Activated naive CD8-positive, alpha-beta T cell treated with anti-CD3 and anti-CD28 coated beads, Interleukin-2, amount 50 U/mL, for 24 hours (primary cell): Measurements from ENCODE around the gene SARS1.

ENCODE experiments used
- ATAC-seq: fragments of 150-1000 bp; cut with Tn5 transposase; one replicate; pipeline ENCODE4 v1.10.0; 2021
- DNase-seq: peaks from one replicate; pipeline ENCODE4 v3.0.0; 2021
- H3K27ac Mint-ChIP-seq: one replicate; pipeline ENCODE4 v1.8.0; 2021; ENCODE audit warnings: mild to moderate bottlenecking, mixed read lengths
- H3K27me3 Mint-ChIP-seq: one replicate; pipeline ENCODE4 v1.8.0; 2021; ENCODE audit warnings: mixed read lengths
- H3K36me3 Mint-ChIP-seq: one replicate; pipeline ENCODE4 v1.8.0; 2021; ENCODE audit warnings: low read depth, mixed read lengths
- H3K4me1 Mint-ChIP-seq: one replicate; pipeline ENCODE4 v1.8.0; 2021; ENCODE audit warnings: mixed read lengths
- H3K4me3 Mint-ChIP-seq: one replicate; pipeline ENCODE4 v1.8.0; 2021; ENCODE audit warnings: mild to moderate bottlenecking, moderate library complexity, mixed read lengths
- H3K9me3 Mint-ChIP-seq: one replicate; pipeline ENCODE4 v1.8.0; 2021; ENCODE audit warnings: mixed read lengths

The SARS1 gene

GRCh38 chr1:109187127-109187526, 26.6 kb upstream of the SARS1 start:
- ATAC-seq (no peak), DNase-seq (no peak)
- Mint-ChIP-seq H3K27ac (no peak overlapping the region), H3K9me3 (no peaks in the 10 kb centered on the region), H3K4me3 (no peak overlapping the region), H3K27me3 (no peaks in the 10 kb centered on the region), H3K4me1 (no peaks in the 10 kb centered on the region), H3K36me3 (no peaks in the 10 kb centered on the region)

- H3K27me3 Mint-ChIP-seq = no peaks in the 10 kb centered on the region
- H3K4me1 Mint-ChIP-seq = no peaks in the 10 kb centered on the region
- DNase-seq = no peak
- H3K9me3 Mint-ChIP-seq = no peaks in the 10 kb centered on the region
- H3K36me3 Mint-ChIP-seq = no peaks in the 10 kb centered on the region
- H3K4me3 Mint-ChIP-seq = no peak overlapping the region
- no peak overlapping the region for H3K27ac Mint-ChIP-seq
- no peak for ATAC-seq
These were observed 25.5 kb upstream of the SARS1 start for GRCh38 chr1:109188200-109188599.

- ATAC-seq (no peak), DNase-seq (no peak)
- H3K27me3 Mint-ChIP-seq = no peaks in the 10 kb centered on the region
- H3K9me3 Mint-ChIP-seq = no peaks in the 10 kb centered on the region
- no peak overlapping the region for H3K4me3 Mint-ChIP-seq
- H3K36me3 Mint-ChIP-seq = no peaks in the 10 kb centered on the region
- no peaks in the 10 kb centered on the region for H3K4me1 Mint-ChIP-seq
- no peak overlapping the region for H3K27ac Mint-ChIP-seq
These were observed 24.9 kb upstream of the SARS1 start for GRCh38 chr1:109188781-109189180.

GRCh38 chr1:109190189-109190588, 23.5 kb upstream of the SARS1 start:
- Mint-ChIP-seq H3K9me3 (no peaks in the 10 kb centered on the region), H3K4me3 (no peak overlapping the region), H3K36me3 (no peaks in the 10 kb centered on the region), H3K27ac (no peak overlapping the region), H3K4me1 (no peaks in the 10 kb centered on the region), H3K27me3 (no peaks in the 10 kb centered on the region)
- ATAC-seq = no peak
- DNase-seq = no peak

- ATAC-seq = no peak
- no peak overlapping the region for H3K27ac Mint-ChIP-seq
These were observed 22.3 kb upstream of the SARS1 start for GRCh38 chr1:109191377-109191776.

GRCh38 chr1:109191891-109192290, 21.8 kb upstream of the SARS1 start:
- no peak for DNase-seq
- H3K9me3 Mint-ChIP-seq = no peaks in the 10 kb centered on the region
- no peak overlapping the region for H3K27ac Mint-ChIP-seq
- H3K27me3 Mint-ChIP-seq = no peaks in the 10 kb centered on the region
- no peak overlapping the region for H3K4me3 Mint-ChIP-seq
- no peaks in the 10 kb centered on the region for H3K36me3 Mint-ChIP-seq
- no peaks in the 10 kb centered on the region for H3K4me1 Mint-ChIP-seq
- ATAC-seq = no peak

More at GRCh38 chr1:109191377-109191776, 22.3 kb upstream of the SARS1 start:
- Mint-ChIP-seq H3K27me3 (no peaks in the 10 kb centered on the region), H3K4me3 (no peak overlapping the region), H3K4me1 (no peaks in the 10 kb centered on the region), H3K36me3 (no peaks in the 10 kb centered on the region), H3K9me3 (no peaks in the 10 kb centered on the region)
- DNase-seq = no peak

- DNase-seq (no peak), ATAC-seq (no peak)
- no peaks in the 10 kb centered on the region for H3K9me3 Mint-ChIP-seq
- H3K27ac Mint-ChIP-seq = no peak overlapping the region
- H3K27me3 Mint-ChIP-seq = no peaks in the 10 kb centered on the region
- H3K4me3 Mint-ChIP-seq = no peak overlapping the region
- H3K4me1 Mint-ChIP-seq = peaks cover 3% of the 10 kb centered on the region
- no peaks in the 10 kb centered on the region for H3K36me3 Mint-ChIP-seq
These were observed 21.3 kb upstream of the SARS1 start for GRCh38 chr1:109192433-109192832.

GRCh38 chr1:109193653-109194590, 19.8 kb upstream of the SARS1 start:
- H3K36me3 Mint-ChIP-seq = no peaks in the 10 kb centered on the region
- DNase-seq = peak; percentile 77
- no peak overlapping the region for H3K27ac Mint-ChIP-seq
- peak; percentile 80 for ATAC-seq
- H3K4me1 Mint-ChIP-seq = peaks cover 6% of the 10 kb centered on the region
- H3K27me3 Mint-ChIP-seq = no peaks in the 10 kb centered on the region
- no peaks in the 10 kb centered on the region for H3K9me3 Mint-ChIP-seq
- no peak overlapping the region for H3K4me3 Mint-ChIP-seq

GRCh38 chr1:109197158-109198042, 16.3 kb upstream of the SARS1 start:
- no peak overlapping the region for H3K27ac Mint-ChIP-seq
- DNase-seq (no peak), ATAC-seq (peak; percentile 47)
- no peaks in the 10 kb centered on the region for H3K36me3 Mint-ChIP-seq
- H3K9me3 Mint-ChIP-seq = no peaks in the 10 kb centered on the region
- H3K4me3 Mint-ChIP-seq = no peak overlapping the region
- no peaks in the 10 kb centered on the region for H3K27me3 Mint-ChIP-seq
- H3K4me1 Mint-ChIP-seq = peaks cover 22% of the 10 kb centered on the region

- no peak for ATAC-seq
- Mint-ChIP-seq H3K36me3 (no peaks in the 10 kb centered on the region), H3K4me3 (no peak overlapping the region), H3K27ac (no peak overlapping the region), H3K9me3 (no peaks in the 10 kb centered on the region), H3K4me1 (peaks cover 22% of the 10 kb centered on the region), H3K27me3 (no peaks in the 10 kb centered on the region)
- DNase-seq = no peak
These were observed 15.5 kb upstream of the SARS1 start for GRCh38 chr1:109198043-109198695.

- Mint-ChIP-seq H3K4me1 (peaks cover 22% of the 10 kb centered on the region), H3K36me3 (no peaks in the 10 kb centered on the region), H3K27ac (no peak overlapping the region), H3K4me3 (no peak overlapping the region), H3K9me3 (no peaks in the 10 kb centered on the region), H3K27me3 (no peaks in the 10 kb centered on the region)
- DNase-seq (no peak), ATAC-seq (no peak)
These were observed 15.0 kb upstream of the SARS1 start for GRCh38 chr1:109198745-109199144.

- peaks cover 22% of the 10 kb centered on the region for H3K4me1 Mint-ChIP-seq
- peak overlapping the region; percentile 46 for H3K27ac Mint-ChIP-seq
- DNase-seq (no peak), ATAC-seq (no peak)
- no peaks in the 10 kb centered on the region for H3K27me3 Mint-ChIP-seq
- H3K36me3 Mint-ChIP-seq = no peaks in the 10 kb centered on the region
- H3K9me3 Mint-ChIP-seq = no peaks in the 10 kb centered on the region
- no peak overlapping the region for H3K4me3 Mint-ChIP-seq
These were observed 14.0 kb upstream of the SARS1 start for GRCh38 chr1:109199710-109200109.

GRCh38 chr1:109201123-109201703, 12.5 kb upstream of the SARS1 start:
- H3K27ac Mint-ChIP-seq = no peak overlapping the region
- peak; percentile 78 for DNase-seq
- no peaks in the 10 kb centered on the region for H3K27me3 Mint-ChIP-seq
- no peaks in the 10 kb centered on the region for H3K9me3 Mint-ChIP-seq
- peak; percentile 98 for ATAC-seq
- H3K4me3 Mint-ChIP-seq = no peak overlapping the region
- no peaks in the 10 kb centered on the region for H3K36me3 Mint-ChIP-seq
- peaks cover 22% of the 10 kb centered on the region for H3K4me1 Mint-ChIP-seq

- Mint-ChIP-seq H3K27me3 (no peaks in the 10 kb centered on the region), H3K4me1 (peaks cover 11% of the 10 kb centered on the region), H3K4me3 (no peak overlapping the region), H3K27ac (no peak overlapping the region), H3K9me3 (no peaks in the 10 kb centered on the region), H3K36me3 (no peaks in the 10 kb centered on the region)
- DNase-seq (no peak), ATAC-seq (no peak)
These were observed 9.2 kb upstream of the SARS1 start for GRCh38 chr1:109204484-109204883.
